Measurements from ENCODE around the gene CTDNEP1. TPM values are rescaled to one million over a fixed set of nuclear protein-coding genes. Genes with fewer than 3 reads are reported as not detected.

Gene CTDNEP1
- total RNA-seq, 2 experiments from 2014 or later, result 159 to 160 TPM

- peaks cover 48% of the 10 kb centered on the region for H3K4me1 Mint-ChIP-seq (ENCODE audit: low read depth)
- peak; percentile 81 for DNase-seq
- CTCF ChIA-PET, result interaction anchor here (0.7 to 3.6 kb wide), 16 partner anchors 9 to 990 kb away, joined by 3 to 41 read pairs (median 4); partner anchors contain the start of genes AURKB, CTDNEP1, DVL2 and GABARAP
Measured at GRCh38 chr17:7220593-7221277, 30.8 kb downstream of the CTDNEP1 start.

GRCh38 chr17:7219812-7220592 lies 31.5 kb downstream of the CTDNEP1 start, which contains the start of the genes ACADVL and DLG4:
TSS of gene ACADVL (plus strand) at chr17:7219938. CDS start at chr17:7219985, 47 bp downstream.
TSS of gene DLG4 (minus strand) at chr17:7219836.
- Mint-ChIP-seq H3K27ac (peak within 1 kb of the TSS; percentile 94), H3K4me1 (ENCODE audit: low read depth) (peaks cover 55% of the 10 kb centered on the region), H3K4me3 (peak within 1 kb of the TSS; percentile 94), H3K27me3 (no peaks in the 10 kb centered on the region), H3K9me3 (no peaks in the 10 kb centered on the region), H3K36me3 (ENCODE audit: low read depth) (peaks cover 28% of the 10 kb centered on the region)
- ChIA-PET CTCF (interaction anchor here (0.7 to 3.6 kb wide), 14 partner anchors 10 to 175 kb away, joined by 3 to 41 read pairs (median 4); partner anchors contain the start of genes DVL2, GABARAP and PHF23), POLR2A (interaction anchor here (0.7 to 13.2 kb wide), 15 partner anchors 15 to 356 kb away, joined by 3 to 261 read pairs (median 4); partner anchors contain the start of genes ACAP1, CTDNEP1, DVL2 and ELP5)
- DNase-seq, result peak; percentile 96
- ATAC-seq, result peak; percentile 74
- intact Hi-C loops (cut with micrococcal nuclease), result no loop called here
- no peak for TF ChIP-seq CTCF (IDR thresholded peaks at IDR 0.05)

More at GRCh38 chr17:7220593-7221277, 30.8 kb downstream of the CTDNEP1 start:
- Mint-ChIP-seq H3K36me3 (ENCODE audit: low read depth) (peaks cover 28% of the 10 kb centered on the region), H3K4me3 (peak overlapping the region; percentile 94), H3K27me3 (no peaks in the 10 kb centered on the region), H3K9me3 (no peaks in the 10 kb centered on the region), H3K27ac (peak overlapping the region; percentile 81)
- intact Hi-C loops (cut with micrococcal nuclease), result no loop called here
- peak; percentile 41 for ATAC-seq
- peak; percentile 49 for TF ChIP-seq CTCF (IDR thresholded peaks at IDR 0.05)
- POLR2A ChIA-PET, result interaction anchor here (0.7 to 13.2 kb wide), 10 partner anchors 16 to 175 kb away, joined by 3 to 261 read pairs (median 4); partner anchors contain the start of genes ACAP1, CTDNEP1, DVL2 and ELP5

DNA sequence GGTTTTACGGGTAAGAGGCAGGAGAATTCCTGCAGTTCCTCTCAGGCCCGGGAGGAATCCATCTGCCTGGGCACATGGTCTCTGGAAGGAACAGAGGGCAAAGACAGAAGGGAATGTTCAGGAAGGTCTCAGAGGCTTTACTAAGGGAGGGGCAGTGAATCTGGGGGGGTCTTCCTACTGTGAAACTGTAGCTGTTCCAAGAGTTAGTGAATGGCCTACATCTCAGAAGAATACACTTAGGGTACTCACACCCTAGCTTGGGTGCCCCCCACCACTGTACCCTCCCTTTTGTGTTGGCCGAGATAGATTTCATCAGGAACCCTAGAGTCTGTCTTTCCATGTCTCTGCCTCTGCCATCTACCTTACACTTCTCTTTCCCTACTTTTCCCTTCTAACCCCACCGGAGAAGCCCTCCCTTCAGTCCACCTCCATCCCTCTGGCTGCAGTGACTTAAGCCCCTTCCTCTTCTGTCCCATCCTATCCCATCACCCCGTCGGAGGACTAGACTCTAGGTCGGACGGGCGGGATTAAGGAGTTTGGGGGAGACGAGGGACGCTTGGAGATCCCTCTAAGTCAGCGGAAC lies 32.2 kb downstream of the CTDNEP1 start:
- ATAC-seq, result no peak
- no peak for TF ChIP-seq CTCF (IDR thresholded peaks at IDR 0.05)
- CTCF ChIA-PET, result interaction anchor here (0.7 to 3.6 kb wide), 8 partner anchors 14 to 174 kb away, joined by 3 to 41 read pairs (median 12); partner anchors contain the start of genes DVL2, GABARAP, PHF23 and SLC2A4
- peak overlapping the region; percentile 94 for H3K27ac Mint-ChIP-seq
- H3K27me3 Mint-ChIP-seq, result no peaks in the 10 kb centered on the region
- no peaks in the 10 kb centered on the region for H3K9me3 Mint-ChIP-seq
- intact Hi-C loops (cut with micrococcal nuclease), result no loop called here
- POLR2A ChIA-PET, result interaction anchor here (0.7 to 13.2 kb wide), 8 partner anchors 15 to 355 kb away, joined by 3 to 261 read pairs (median 5); partner anchors contain the start of genes ACAP1, CTDNEP1, DVL2 and GABARAP
- no peak for DNase-seq
- peaks cover 61% of the 10 kb centered on the region for H3K4me1 Mint-ChIP-seq (ENCODE audit: low read depth)
- H3K36me3 Mint-ChIP-seq (ENCODE audit: low read depth), result peaks cover 28% of the 10 kb centered on the region
- H3K4me3 Mint-ChIP-seq, result peak overlapping the region; percentile 94

DNA sequence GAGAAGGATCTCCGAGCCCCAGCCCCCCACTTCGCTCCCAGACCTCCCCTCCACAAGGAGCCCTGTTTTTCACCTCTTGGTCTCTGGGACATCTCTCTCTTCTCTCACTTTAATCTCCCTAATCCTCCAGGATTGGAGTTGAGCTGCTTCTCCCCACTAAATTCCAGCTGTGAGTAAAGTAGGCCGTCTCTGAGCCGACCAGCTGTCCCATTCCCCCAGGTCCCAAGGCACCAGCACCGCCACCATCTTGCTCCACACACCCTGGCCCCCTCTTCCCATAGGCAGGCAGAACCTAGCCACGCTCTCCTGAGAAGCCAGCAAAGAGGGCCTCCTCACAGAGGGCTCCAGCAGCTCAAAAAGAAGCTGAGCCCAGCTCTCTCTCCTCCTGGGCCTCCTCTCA lies 32.8 kb downstream of the CTDNEP1 start:
- H3K27me3 Mint-ChIP-seq, result no peaks in the 10 kb centered on the region
- ChIA-PET CTCF (interaction anchor here (0.7 to 3.1 kb wide), 4 partner anchors 15 to 173 kb away, joined by 3 to 41 read pairs (median 20); partner anchors contain the start of genes DVL2, GABARAP, PHF23 and SLC2A4), POLR2A (interaction anchor here (1.0 to 13.2 kb wide), 5 partner anchors 18 to 355 kb away, joined by 3 to 261 read pairs (median 5); partner anchors contain the start of genes CTDNEP1, DVL2, GABARAP and PHF23)
- peak overlapping the region; percentile 94 for H3K4me3 Mint-ChIP-seq
- peaks cover 66% of the 10 kb centered on the region for H3K4me1 Mint-ChIP-seq (ENCODE audit: low read depth)
- ATAC-seq, result no peak
- no peaks in the 10 kb centered on the region for H3K9me3 Mint-ChIP-seq
- H3K27ac Mint-ChIP-seq, result peak overlapping the region; percentile 94
- DNase-seq, result no peak
- intact Hi-C loops (cut with micrococcal nuclease), result no loop called here
- H3K36me3 Mint-ChIP-seq (ENCODE audit: low read depth), result peaks cover 24% of the 10 kb centered on the region
- no peak for TF ChIP-seq CTCF (IDR thresholded peaks at IDR 0.05)
